Cardiac muscle cell (in vitro differentiated cells and primary cell): ENCODE results near the gene PANX2. TPM values are rescaled to one million over a fixed set of nuclear protein-coding genes. Genes with fewer than 3 reads are reported as not detected.

ENCODE experiments used
- DNase-seq, 2 donors: peaks; one replicate each; pipeline versions ENCODE4 v3.0.0 to v3.0.0-alpha.2; 2010 to 2017; ENCODE audit warnings: low read depth in 1 of 2, low spot score in 1 of 2
- H3K27ac ChIP-seq: fragments of 200-600 bp; sonication (generic); 2 replicates; pipeline ENCODE4 v1.5.1; 2016
- H3K27me3 ChIP-seq: fragments of 200-600 bp; sonication (generic); 2 replicates; pipeline ENCODE4 v1.6.0; 2016; ENCODE audit warnings: control low read depth
- H3K36me3 ChIP-seq: fragments of 200-600 bp; sonication (generic); 2 replicates; pipeline ENCODE4 v1.5.1; 2016; ENCODE audit warnings: control low read depth
- H3K4me1 ChIP-seq: fragments of 200-600 bp; sonication (generic); 2 replicates; pipeline ENCODE4 v1.8.1; 2017; ENCODE audit warnings: low read depth, mild to moderate bottlenecking, mixed run types
- H3K4me3 ChIP-seq: fragments of 200-600 bp; sonication (generic); 2 replicates; pipeline ENCODE4 v1.5.1; 2016; ENCODE audit warnings: mild to moderate bottlenecking
- H3K9me3 ChIP-seq: fragments of 200-600 bp; sonication (generic); 2 replicates; pipeline ENCODE4 v1.5.1; 2017; ENCODE audit warnings: low read depth, mild to moderate bottlenecking, control low read depth
- polyA plus RNA-seq: library from polyadenylated mRNA; unstranded; fragments of >200 nt; fragmentation: Nextera tagmentation; extraction: Ambion mirVana; gene quantifications from 2 replicates; pipeline ENCODE4 v1.2.1, GENCODE V29; 2016
- total RNA-seq: library from RNA; depleted of rRNA; stranded (reverse); fragments of >200 nt; gene quantifications from 2 replicates; pipeline ENCODE4 v1.2.3, GENCODE V29; 2016
- TF ChIP-seq, protein P1 (sequence below): IDR thresholded peaks from 2 replicates; pipeline ENCODE4 v1.5.1; 2012; ENCODE audit warnings: low read depth, mild to moderate bottlenecking, low read length

Gene PANX2
- total and polyA plus RNA-seq, 2 experiments from 2014 or later, result 6.9 to 30.9 TPM

DNA sequence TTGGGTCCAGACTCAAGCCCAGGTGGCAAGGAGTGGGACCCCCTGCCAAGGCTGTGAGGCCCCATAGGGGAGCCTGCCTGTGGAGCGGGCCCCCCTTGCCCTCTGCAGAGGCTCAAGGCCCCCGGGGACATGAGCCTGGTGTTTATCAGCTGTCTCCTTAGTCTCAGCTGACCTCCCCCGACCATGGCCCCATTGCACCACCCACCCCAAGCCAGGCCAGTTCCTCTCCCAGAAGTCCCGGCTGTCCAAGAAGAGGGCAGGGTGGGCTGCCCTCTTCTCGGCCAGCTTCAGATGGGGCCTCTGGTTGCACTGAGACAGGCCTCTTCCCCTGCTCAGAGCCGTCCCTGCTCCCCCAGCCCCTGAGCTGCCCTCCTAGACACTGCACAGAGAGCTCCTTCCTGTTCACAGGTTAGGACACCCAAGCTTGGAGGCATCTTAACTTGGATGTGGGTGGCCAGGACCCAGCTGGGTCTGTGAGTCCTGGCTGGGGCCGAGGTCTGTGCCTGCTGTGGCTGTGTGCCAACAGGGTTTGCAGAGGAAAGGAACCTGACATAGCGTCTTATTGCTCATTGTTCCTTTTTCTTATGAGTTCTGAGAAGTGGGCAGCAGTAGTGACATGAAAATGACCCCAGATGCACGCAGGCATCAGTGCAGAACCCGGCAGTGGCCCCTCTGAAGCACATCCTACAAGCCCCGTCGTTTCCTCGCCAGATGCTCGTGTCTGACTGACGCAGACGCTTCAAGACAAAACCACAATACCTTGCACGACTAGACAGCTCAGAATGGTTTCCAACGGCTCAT, 20.6 kb downstream of the PANX2 start:
- Histone ChIP-seq H3K27ac (peak overlapping the region; percentile 93), H3K9me3 (no peaks in the 10 kb centered on the region), H3K36me3 (no peaks in the 10 kb centered on the region), H3K4me3 (no peak overlapping the region), H3K4me1 (peaks cover 29% of the 10 kb centered on the region), H3K27me3 (no peaks in the 10 kb centered on the region)
- peak in 1 of 2 donors; percentile 54 for DNase-seq
- TF ChIP-seq, protein P1, sequence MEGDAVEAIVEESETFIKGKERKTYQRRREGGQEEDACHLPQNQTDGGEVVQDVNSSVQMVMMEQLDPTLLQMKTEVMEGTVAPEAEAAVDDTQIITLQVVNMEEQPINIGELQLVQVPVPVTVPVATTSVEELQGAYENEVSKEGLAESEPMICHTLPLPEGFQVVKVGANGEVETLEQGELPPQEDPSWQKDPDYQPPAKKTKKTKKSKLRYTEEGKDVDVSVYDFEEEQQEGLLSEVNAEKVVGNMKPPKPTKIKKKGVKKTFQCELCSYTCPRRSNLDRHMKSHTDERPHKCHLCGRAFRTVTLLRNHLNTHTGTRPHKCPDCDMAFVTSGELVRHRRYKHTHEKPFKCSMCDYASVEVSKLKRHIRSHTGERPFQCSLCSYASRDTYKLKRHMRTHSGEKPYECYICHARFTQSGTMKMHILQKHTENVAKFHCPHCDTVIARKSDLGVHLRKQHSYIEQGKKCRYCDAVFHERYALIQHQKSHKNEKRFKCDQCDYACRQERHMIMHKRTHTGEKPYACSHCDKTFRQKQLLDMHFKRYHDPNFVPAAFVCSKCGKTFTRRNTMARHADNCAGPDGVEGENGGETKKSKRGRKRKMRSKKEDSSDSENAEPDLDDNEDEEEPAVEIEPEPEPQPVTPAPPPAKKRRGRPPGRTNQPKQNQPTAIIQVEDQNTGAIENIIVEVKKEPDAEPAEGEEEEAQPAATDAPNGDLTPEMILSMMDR, result no peak

DNA sequence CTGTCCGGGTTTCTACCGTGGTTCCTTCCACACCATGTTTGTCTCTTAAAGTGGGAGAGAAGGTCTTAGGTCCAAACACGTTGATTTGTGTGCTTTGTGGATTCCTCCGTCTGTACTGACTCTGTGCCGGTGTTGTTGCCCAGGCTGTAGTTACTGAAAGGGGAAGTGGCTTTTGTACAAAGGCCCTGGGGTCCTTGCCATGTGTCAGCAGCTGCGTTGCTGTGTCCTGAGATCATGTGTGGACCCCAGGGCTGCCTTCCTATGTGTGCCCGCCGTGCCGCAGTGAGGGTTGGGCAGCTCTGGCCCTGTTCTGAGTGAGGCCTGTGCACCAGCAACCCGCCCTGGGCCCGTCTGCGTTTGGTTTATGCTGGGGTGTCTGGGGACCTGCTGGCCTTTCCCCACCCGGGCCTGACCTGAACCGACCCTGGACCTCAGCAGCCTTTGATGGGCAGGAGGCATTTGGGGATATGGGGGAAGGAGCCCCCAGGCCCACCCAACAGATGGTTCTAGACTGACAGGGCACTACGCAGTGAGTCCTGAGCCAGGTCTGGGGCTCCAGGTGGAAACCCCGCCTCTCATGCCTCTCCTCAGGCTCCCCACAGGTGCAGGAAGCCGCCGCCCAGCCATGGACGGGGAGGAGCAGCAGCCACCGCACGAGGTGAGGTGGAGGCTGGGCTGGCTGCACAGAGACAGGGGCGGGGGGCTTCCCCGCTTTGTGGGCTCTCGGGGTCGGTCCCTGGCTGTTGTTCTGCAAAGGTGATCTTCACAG, 22.1 kb downstream of the PANX2 start:
- Histone ChIP-seq H3K4me3 (no peak overlapping the region), H3K27ac (no peak overlapping the region), H3K36me3 (peaks cover 2% of the 10 kb centered on the region), H3K27me3 (no peaks in the 10 kb centered on the region), H3K4me1 (peaks cover 29% of the 10 kb centered on the region), H3K9me3 (no peaks in the 10 kb centered on the region)
- TF ChIP-seq, protein P1, result no peak
- DNase-seq, result no peak

DNA sequence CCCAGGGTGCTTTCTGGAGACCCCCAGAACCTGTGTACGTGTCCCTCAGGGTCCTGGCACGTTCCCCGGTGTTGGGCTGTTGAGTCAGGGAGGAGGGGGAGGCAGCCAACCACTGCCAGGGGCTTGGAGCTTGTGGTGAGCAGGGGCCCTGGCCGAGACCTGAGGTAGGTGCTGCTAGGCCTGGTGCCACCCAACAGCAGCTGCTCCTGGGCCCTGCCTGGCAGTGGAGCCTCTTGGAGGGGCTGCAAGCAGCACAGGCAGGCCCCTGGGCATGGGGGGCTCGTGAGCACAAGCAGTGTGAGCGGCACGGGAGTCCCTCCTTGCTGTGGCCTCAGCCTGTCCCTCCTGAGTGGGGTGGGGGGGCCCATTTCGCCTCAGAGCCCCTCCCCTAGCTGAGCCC, 23.1 kb downstream of the PANX2 start:
- Histone ChIP-seq H3K36me3 (peaks cover 7% of the 10 kb centered on the region), H3K9me3 (no peaks in the 10 kb centered on the region), H3K4me1 (peaks cover 29% of the 10 kb centered on the region), H3K27ac (no peak overlapping the region), H3K4me3 (no peak overlapping the region), H3K27me3 (no peaks in the 10 kb centered on the region)
- no peak for DNase-seq
- TF ChIP-seq, protein P1, result no peak

DNA sequence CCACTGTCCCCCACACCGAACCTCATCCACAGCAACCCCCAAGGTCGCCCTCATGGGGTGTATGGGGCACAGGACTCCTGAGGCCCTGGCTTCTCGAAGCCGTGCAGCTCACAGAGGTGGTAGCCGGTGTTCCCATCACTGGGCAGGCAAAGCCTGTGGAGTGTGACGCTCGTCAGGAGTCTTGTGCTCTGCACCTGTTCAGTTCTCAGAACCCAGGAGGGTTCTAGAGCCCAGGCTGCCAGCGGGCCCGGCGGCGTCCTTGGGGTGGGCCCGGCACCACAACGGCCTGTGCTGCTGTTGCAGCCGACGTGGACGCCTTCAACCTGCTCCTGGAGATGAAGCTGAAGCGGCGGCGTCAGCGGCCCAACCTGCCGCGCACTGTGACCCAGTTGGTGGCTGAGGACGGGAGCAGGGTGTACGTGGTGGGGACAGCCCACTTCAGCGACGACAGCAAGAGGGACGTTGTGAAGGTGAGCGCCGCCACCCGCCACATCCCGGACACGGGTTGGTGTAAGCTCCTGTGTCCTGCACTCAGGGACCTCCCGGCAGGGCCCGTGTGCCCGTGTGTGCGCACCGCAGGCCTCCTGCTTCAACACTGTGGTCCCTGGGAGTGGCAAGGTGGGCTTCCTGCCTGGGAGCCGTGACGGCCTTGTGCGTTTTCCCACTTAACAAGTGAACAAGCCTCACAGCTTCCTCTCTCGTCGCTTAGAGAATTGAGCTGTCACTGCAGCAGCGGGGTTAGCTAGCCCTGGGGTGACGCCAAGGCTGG, 23.7 kb downstream of the PANX2 start:
- Histone ChIP-seq H3K27me3 (no peaks in the 10 kb centered on the region), H3K36me3 (peaks cover 7% of the 10 kb centered on the region), H3K4me3 (no peak overlapping the region), H3K27ac (no peak overlapping the region), H3K9me3 (no peaks in the 10 kb centered on the region), H3K4me1 (peaks cover 26% of the 10 kb centered on the region)
- TF ChIP-seq, protein P1, result no peak
- no peak for DNase-seq

DNA sequence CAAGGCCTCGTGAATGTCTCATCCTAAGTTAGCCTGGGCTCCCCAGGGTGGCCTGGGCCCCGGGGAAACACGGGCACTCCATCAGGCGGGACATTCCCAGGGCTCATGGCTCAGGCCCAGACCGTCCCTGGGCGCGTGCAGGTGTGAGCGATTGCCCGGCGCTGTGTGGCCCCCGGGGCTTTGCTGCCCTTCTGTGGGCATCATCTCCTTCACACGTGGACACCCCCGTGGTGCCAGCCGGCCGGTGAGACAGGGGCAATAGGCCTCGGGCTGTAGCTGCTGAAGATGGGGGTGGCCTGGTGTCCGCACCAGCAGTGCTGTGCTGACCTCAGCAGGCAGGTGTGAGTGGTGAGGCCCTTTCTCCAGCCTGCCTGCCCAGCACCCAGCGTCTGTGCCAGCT, 25.7 kb downstream of the PANX2 start:
- H3K36me3 ChIP-seq, result peaks cover 7% of the 10 kb centered on the region
- H3K27me3 ChIP-seq, result no peaks in the 10 kb centered on the region
- no peak for DNase-seq
- H3K27ac ChIP-seq, result no peak overlapping the region
- peaks cover 6% of the 10 kb centered on the region for H3K4me1 ChIP-seq
- no peak overlapping the region for H3K4me3 ChIP-seq
- TF ChIP-seq, protein P1, result no peak
- H3K9me3 ChIP-seq, result no peaks in the 10 kb centered on the region
